NCI-H2107 treated with DMSO at 0.1 percent for 48 hours (cell line): ENCODE results near the gene EPHX1.
"Not testable (repeated sequence)": the region's sequence is repeated elsewhere in the genome, so short reads cannot be mapped to it uniquely, and the experiment has no call there.

Experiments
- DNase-seq: peaks from one replicate; lab custom pipeline; 2025; ENCODE audit not compliant: unreplicated experiment; lab: John Stamatoyannopoulos, UW

The EPHX1 gene

GRCh38 chr1:225815526-225816178 is 5.7 kb downstream of the EPHX1 start:
- DNase-seq = peak; percentile 98

- no peak for DNase-seq
Observed at GRCh38 chr1:225816643-225817538, 7.0 kb downstream of the EPHX1 start.

- DNase-seq = peak; percentile 56
Observed at GRCh38 chr1:225817611-225818061, 7.7 kb downstream of the EPHX1 start.

- no peak for DNase-seq
Observed at GRCh38 chr1:225818229-225818628, 8.3 kb downstream of the EPHX1 start.

GRCh38 chr1:225819346-225820192 is 9.6 kb downstream of the EPHX1 start:
- no peak for DNase-seq

GRCh38 chr1:225820522-225821120 is 10.7 kb downstream of the EPHX1 start:
- DNase-seq = no peak

GRCh38 chr1:225822655-225823403 is 12.9 kb downstream of the EPHX1 start:
- no peak for DNase-seq

GRCh38 chr1:225823811-225824261 is 13.9 kb downstream of the EPHX1 start:
- peak; percentile 60 for DNase-seq

- DNase-seq = peak; percentile 96
Observed at GRCh38 chr1:225824533-225824941, 14.6 kb downstream of the EPHX1 start.

GRCh38 chr1:225825078-225825477 is 15.2 kb downstream of the EPHX1 start:
- peak; percentile 96 for DNase-seq

GRCh38 chr1:225825607-225826007 is 15.7 kb downstream of the EPHX1 start:
- DNase-seq = peak; percentile 66

GRCh38 chr1:225827076-225827475 is 17.2 kb downstream of the EPHX1 start:
- no peak for DNase-seq

- DNase-seq = no peak
Observed at GRCh38 chr1:225828706-225829345, 18.9 kb downstream of the EPHX1 start.

GRCh38 chr1:225830841-225831240 is 20.9 kb downstream of the EPHX1 start:
- no peak for DNase-seq

GRCh38 chr1:225834417-225835329 is 24.7 kb downstream of the EPHX1 start:
- peak; percentile 85 for DNase-seq

- no peak for DNase-seq
Observed at GRCh38 chr1:225835856-225836255, 25.9 kb downstream of the EPHX1 start.

GRCh38 chr1:225836296-225836695 is 26.4 kb downstream of the EPHX1 start:
- not testable (repeated sequence) for DNase-seq

- no peak for DNase-seq
Observed at GRCh38 chr1:225838793-225839192, 28.9 kb downstream of the EPHX1 start.

GRCh38 chr1:225840223-225840610 is 30.3 kb downstream of the EPHX1 start:
- no peak for DNase-seq
